HT-29 (cell line): ENCODE data around the gene BCAN. TPM values are rescaled to one million over a fixed set of nuclear protein-coding genes. Genes with fewer than 3 reads are reported as not detected.
A peak's percentile ranks its signal among the peaks of the same experiment; 100 is the strongest.

Source experiments
- DNase-seq: peaks from one replicate; pipeline ENCODE4 v3.0.0-alpha.2; 2015; ENCODE audit warnings: low spot score
- total RNA-seq: library from RNA; depleted of rRNA; stranded (reverse); fragments of >200 nt; shearing (Covaris generic); gene quantifications from 2 replicates; pipeline ENCODE4 v1.2.3, GENCODE V29; 2014

BCAN gene
- total RNA-seq, 1 experiment from 2014 or later, result not detected

GRCh38 chr1:156659988-156660751, 18.3 kb downstream of the BCAN start:
- DNase-seq, result peak; percentile 97

GRCh38 chr1:156660752-156661112, 18.8 kb downstream of the BCAN start:
- no peak for DNase-seq

- DNase-seq, result peak; percentile 28
Observed at GRCh38 chr1:156662005-156662799, 20.3 kb downstream of the BCAN start.

- no peak for DNase-seq
Observed at GRCh38 chr1:156662800-156663055, 20.8 kb downstream of the BCAN start.

GRCh38 chr1:156663178-156663577, 21.3 kb downstream of the BCAN start:
- no peak for DNase-seq

- no peak for DNase-seq
Observed at GRCh38 chr1:156664046-156664766, 22.3 kb downstream of the BCAN start.

GRCh38 chr1:156664767-156665411, 23.0 kb downstream of the BCAN start:
- DNase-seq, result peak; percentile 42

- no peak for DNase-seq
Observed at GRCh38 chr1:156665539-156665938, 23.6 kb downstream of the BCAN start.

GRCh38 chr1:156666862-156667609, 25.1 kb downstream of the BCAN start:
- no peak for DNase-seq

- no peak for DNase-seq
Observed at GRCh38 chr1:156667610-156667967, 25.7 kb downstream of the BCAN start.

GRCh38 chr1:156667968-156668709, 26.2 kb downstream of the BCAN start:
- DNase-seq, result no peak

- DNase-seq, result no peak
Observed at GRCh38 chr1:156668801-156669637, 27.1 kb downstream of the BCAN start.

- no peak for DNase-seq
Observed at GRCh38 chr1:156669794-156670193, 27.9 kb downstream of the BCAN start.

GRCh38 chr1:156670359-156670758, 28.4 kb downstream of the BCAN start:
- no peak for DNase-seq

GRCh38 chr1:156670791-156671190, 28.9 kb downstream of the BCAN start:
- no peak for DNase-seq

- DNase-seq, result no peak
Observed at GRCh38 chr1:156671804-156672203, 29.9 kb downstream of the BCAN start.

- no peak for DNase-seq
Observed at GRCh38 chr1:156673387-156674121, 31.6 kb downstream of the BCAN start.

GRCh38 chr1:156675210-156676113, 33.5 kb downstream of the BCAN start:
- DNase-seq, result no peak
